ENCODE results near the gene ZRSR2.

- TF ChIP-seq, protein P1, sequence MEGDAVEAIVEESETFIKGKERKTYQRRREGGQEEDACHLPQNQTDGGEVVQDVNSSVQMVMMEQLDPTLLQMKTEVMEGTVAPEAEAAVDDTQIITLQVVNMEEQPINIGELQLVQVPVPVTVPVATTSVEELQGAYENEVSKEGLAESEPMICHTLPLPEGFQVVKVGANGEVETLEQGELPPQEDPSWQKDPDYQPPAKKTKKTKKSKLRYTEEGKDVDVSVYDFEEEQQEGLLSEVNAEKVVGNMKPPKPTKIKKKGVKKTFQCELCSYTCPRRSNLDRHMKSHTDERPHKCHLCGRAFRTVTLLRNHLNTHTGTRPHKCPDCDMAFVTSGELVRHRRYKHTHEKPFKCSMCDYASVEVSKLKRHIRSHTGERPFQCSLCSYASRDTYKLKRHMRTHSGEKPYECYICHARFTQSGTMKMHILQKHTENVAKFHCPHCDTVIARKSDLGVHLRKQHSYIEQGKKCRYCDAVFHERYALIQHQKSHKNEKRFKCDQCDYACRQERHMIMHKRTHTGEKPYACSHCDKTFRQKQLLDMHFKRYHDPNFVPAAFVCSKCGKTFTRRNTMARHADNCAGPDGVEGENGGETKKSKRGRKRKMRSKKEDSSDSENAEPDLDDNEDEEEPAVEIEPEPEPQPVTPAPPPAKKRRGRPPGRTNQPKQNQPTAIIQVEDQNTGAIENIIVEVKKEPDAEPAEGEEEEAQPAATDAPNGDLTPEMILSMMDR (IDR thresholded peaks at IDR 0.05; ENCODE audit: insufficient read depth, low read depth, low read length) = no peak
- no peak for TF ChIP-seq EZH2 (IDR thresholded peaks at IDR 0.05; ENCODE audit: insufficient read depth, low read length)
Observed at GRCh38 chrX:15751155-15751819, 39.0 kb upstream of the ZRSR2 start.
